SJCRH30 (cell line): ENCODE results near the gene NUP88. TPM values are rescaled to one million over a fixed set of nuclear protein-coding genes. Genes with fewer than 3 reads are reported as not detected.
A peak's percentile ranks its signal among the peaks of the same experiment; 100 is the strongest.

ENCODE experiments used
- DNase-seq, 2 experiments: peaks; one replicate each; pipeline ENCODE4 v3.0.0-alpha.2; 2015 to 2020
- H3K27ac ChIP-seq: fragments of 250-450 bp; sonication (Bioruptor Pico); 2 replicates; pipeline ENCODE4 v1.5.1; 2020; ENCODE audit warnings: mild to moderate bottlenecking, moderate library complexity
- H3K27me3 ChIP-seq: fragments of 250-450 bp; sonication (Bioruptor Pico); 2 replicates; pipeline ENCODE4 v1.5.1; 2020; ENCODE audit warnings: mild to moderate bottlenecking, moderate library complexity
- H3K36me3 ChIP-seq: fragments of 250-450 bp; sonication (Bioruptor Pico); 2 replicates; pipeline ENCODE4 v1.5.1; 2020; ENCODE audit warnings: mild to moderate bottlenecking, moderate library complexity
- H3K4me1 ChIP-seq: fragments of 250-450 bp; sonication (Bioruptor Pico); 2 replicates; pipeline ENCODE4 v1.5.1; 2020; ENCODE audit warnings: mild to moderate bottlenecking, moderate library complexity
- H3K4me3 ChIP-seq: fragments of 250-450 bp; sonication (Bioruptor Pico); 2 replicates; pipeline ENCODE4 v1.5.1; 2020; ENCODE audit warnings: mild to moderate bottlenecking, moderate library complexity
- H3K9me3 ChIP-seq: fragments of 250-450 bp; sonication (Bioruptor Pico); replicated peaks from 2 replicates; pipeline ENCODE4 v1.5.1; 2020; ENCODE audit warnings: mild to moderate bottlenecking, moderate library complexity
- total RNA-seq: library from RNA; depleted of rRNA; stranded (reverse); fragments of >200 nt; shearing (Covaris generic); gene quantifications from 2 replicates; pipeline ENCODE4 v1.2.3, GENCODE V29; 2014

Gene NUP88
- total RNA-seq, 1 experiment from 2014 or later, result 123 TPM

- Histone ChIP-seq H3K9me3 (no peaks in the 10 kb centered on the region), H3K27ac (no peak overlapping the region), H3K4me3 (no peak overlapping the region), H3K4me1 (no peaks in the 10 kb centered on the region), H3K27me3 (no peaks in the 10 kb centered on the region), H3K36me3 (peaks cover 31% of the 10 kb centered on the region)
- no peak for DNase-seq
Observed at GRCh38 chr17:5391678-5392077, 27.8 kb downstream of the NUP88 start.

DNA sequence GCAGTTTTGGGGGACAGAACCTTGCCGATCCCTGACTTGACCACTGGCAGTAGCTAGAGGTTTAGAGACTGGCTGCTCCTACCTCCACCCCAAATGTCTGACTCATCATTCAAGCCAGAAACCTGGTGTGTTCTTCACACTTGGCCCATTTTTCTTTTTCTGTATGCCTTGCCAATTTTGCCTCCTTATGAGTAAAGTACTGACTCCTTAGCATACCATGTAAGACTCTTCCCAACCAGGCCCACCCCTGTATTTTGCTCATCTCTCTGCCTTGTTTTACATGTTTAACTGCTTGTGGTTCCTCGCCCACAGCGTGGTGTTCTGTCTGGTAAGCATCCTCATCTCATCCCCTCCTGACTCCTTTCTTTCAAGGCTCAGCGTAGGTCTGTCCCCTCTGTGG is 37.9 kb downstream of the NUP88 start:
- H3K9me3 ChIP-seq, result no peaks in the 10 kb centered on the region
- no peak overlapping the region for H3K27ac ChIP-seq
- H3K27me3 ChIP-seq, result no peaks in the 10 kb centered on the region
- H3K4me3 ChIP-seq, result no peak overlapping the region
- no peaks in the 10 kb centered on the region for H3K4me1 ChIP-seq
- peaks cover 38% of the 10 kb centered on the region for H3K36me3 ChIP-seq
- DNase-seq, result no peak

DNA sequence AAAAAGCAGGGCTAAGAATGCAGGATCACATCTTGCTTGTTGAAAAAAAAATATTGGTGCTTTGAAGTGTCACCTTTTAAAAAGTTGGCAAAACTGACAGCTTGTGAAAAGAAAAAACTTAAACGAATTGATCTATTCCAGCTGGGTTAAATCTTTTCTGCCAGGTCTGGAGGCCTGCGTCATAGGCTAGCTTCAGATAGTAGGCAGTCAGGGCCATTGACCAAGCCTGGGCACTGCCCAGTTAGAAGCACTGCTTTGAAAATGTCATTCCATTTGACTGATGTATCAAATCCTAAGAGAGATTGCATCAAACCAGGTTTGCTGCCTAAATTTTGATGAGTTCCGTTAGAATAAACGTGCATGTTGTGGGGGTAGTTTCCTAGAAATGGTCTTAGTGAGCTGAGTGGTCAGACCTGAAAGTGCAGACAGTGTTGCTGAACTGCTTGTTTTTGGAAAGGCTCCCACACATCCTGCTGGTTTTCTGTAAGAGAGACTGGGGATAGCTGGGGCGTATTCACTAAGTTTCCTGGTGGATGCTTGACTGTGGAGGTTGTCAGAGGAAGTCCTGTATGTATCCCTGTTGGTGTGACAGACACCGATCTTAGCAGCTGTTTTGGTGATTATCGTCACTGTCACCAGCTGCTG is 38.8 kb downstream of the NUP88 start:
- no peak overlapping the region for H3K4me3 ChIP-seq
- peaks cover 39% of the 10 kb centered on the region for H3K36me3 ChIP-seq
- H3K4me1 ChIP-seq, result no peaks in the 10 kb centered on the region
- peak; percentile 3 to 19 for DNase-seq
- H3K27ac ChIP-seq, result no peak overlapping the region
- H3K27me3 ChIP-seq, result no peaks in the 10 kb centered on the region
- H3K9me3 ChIP-seq, result no peaks in the 10 kb centered on the region

DNA sequence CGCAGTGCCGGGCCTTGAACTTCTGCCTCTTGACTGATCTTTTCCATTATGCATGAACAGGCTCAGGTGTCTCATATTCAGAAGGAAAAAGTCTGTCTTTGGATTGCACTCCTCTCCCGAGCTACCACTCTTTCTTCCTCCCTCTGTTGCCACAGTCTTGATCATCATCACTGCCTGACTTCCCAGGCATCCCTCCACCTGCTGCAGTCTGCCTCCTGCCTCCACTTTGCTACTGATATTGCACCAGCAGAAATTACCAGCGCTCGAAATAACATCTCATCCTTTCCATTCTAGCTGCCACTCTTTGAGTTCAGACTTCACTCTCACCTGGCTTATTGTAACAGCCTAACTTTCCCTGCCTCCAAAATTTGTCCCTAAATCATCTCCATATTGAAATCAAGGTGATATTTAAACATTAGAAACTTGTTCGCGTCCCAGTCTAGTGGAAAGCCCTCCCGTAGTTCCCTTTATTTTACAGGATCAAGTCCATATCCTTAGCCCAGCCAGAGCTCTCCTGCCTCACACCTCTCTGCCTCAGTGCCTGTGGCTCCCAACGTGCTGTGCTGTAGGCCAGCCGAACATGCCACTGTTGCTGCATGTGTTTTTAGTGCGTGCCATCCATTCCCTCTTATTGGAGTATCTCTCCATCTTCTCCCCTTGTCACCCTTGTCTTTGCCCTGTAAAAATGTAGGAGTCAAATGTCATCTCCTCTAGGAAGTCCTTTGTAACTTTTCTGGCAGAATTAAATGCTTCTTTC is 39.9 kb downstream of the NUP88 start:
- Histone ChIP-seq H3K27me3 (no peaks in the 10 kb centered on the region), H3K4me1 (no peaks in the 10 kb centered on the region), H3K36me3 (peaks cover 31% of the 10 kb centered on the region), H3K4me3 (no peak overlapping the region), H3K27ac (no peak overlapping the region), H3K9me3 (no peaks in the 10 kb centered on the region)
- no peak for DNase-seq

- H3K9me3 ChIP-seq, result no peaks in the 10 kb centered on the region
Observed at GRCh38 chr17:5378566-5379207, 40.8 kb downstream of the NUP88 start.

GRCh38 chr17:5373112-5373511 is 46.4 kb downstream of the NUP88 start:
- no peak overlapping the region for H3K27ac ChIP-seq
- no peak for DNase-seq
- H3K27me3 ChIP-seq, result no peaks in the 10 kb centered on the region
- no peaks in the 10 kb centered on the region for H3K9me3 ChIP-seq
- no peak overlapping the region for H3K4me3 ChIP-seq
- peaks cover 11% of the 10 kb centered on the region; the same call in 1 of the 2 replicates for H3K36me3 ChIP-seq
- no peaks in the 10 kb centered on the region for H3K4me1 ChIP-seq

More at GRCh38 chr17:5378566-5379207, 40.8 kb downstream of the NUP88 start:
- DNase-seq, result no peak
- Histone ChIP-seq H3K27me3 (no peaks in the 10 kb centered on the region), H3K27ac (no peak overlapping the region), H3K4me3 (no peak overlapping the region), H3K4me1 (no peaks in the 10 kb centered on the region), H3K36me3 (peaks cover 24% of the 10 kb centered on the region)

GRCh38 chr17:5370411-5370810 is 49.1 kb downstream of the NUP88 start:
- Histone ChIP-seq H3K27ac (no peak overlapping the region), H3K9me3 (no peaks in the 10 kb centered on the region), H3K36me3 (peaks cover 12% of the 10 kb centered on the region; the same call in 1 of the 2 replicates), H3K27me3 (no peaks in the 10 kb centered on the region), H3K4me1 (no peaks in the 10 kb centered on the region), H3K4me3 (no peak overlapping the region)
- DNase-seq, result no peak

DNA sequence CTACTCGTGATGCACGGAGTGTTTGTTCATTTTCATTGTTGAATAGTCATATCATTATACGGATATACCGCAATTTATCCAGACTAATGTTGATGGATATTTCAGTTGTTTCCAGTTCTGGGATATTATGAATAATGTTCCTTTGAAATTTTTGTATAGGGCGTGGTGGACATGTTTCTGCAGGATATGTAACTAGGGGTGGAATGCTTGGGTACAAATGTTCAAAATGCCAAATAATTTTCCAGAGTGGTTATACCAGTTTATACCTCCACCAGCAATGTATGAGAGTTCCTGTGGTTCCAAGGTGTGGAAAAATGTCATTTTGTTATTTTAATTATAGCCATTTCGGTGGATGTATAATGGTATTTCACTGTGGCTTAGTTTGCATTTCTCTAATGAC is 53.6 kb downstream of the NUP88 start:
- Histone ChIP-seq H3K27me3 (no peaks in the 10 kb centered on the region), H3K36me3 (peaks cover 12% of the 10 kb centered on the region; the same call in 1 of the 2 replicates), H3K27ac (no peak overlapping the region), H3K9me3 (no peaks in the 10 kb centered on the region), H3K4me3 (no peak overlapping the region), H3K4me1 (no peaks in the 10 kb centered on the region)
- DNase-seq, result no peak

GRCh38 chr17:5364696-5365095 is 54.8 kb downstream of the NUP88 start:
- Histone ChIP-seq H3K36me3 (peaks cover 3% of the 10 kb centered on the region), H3K4me3 (no peak overlapping the region), H3K27me3 (no peaks in the 10 kb centered on the region), H3K27ac (no peak overlapping the region), H3K9me3 (no peaks in the 10 kb centered on the region), H3K4me1 (no peaks in the 10 kb centered on the region)
- no peak for DNase-seq

- no peaks in the 10 kb centered on the region for H3K27me3 ChIP-seq
- DNase-seq, result no peak
- H3K27ac ChIP-seq, result no peak overlapping the region
- H3K36me3 ChIP-seq, result peaks cover 5% of the 10 kb centered on the region
- H3K4me1 ChIP-seq, result no peaks in the 10 kb centered on the region
- no peaks in the 10 kb centered on the region for H3K9me3 ChIP-seq
- H3K4me3 ChIP-seq, result no peak overlapping the region
Observed at GRCh38 chr17:5364156-5364555, 55.3 kb downstream of the NUP88 start.

GRCh38 chr17:5362162-5362811 is 57.2 kb downstream of the NUP88 start:
- H3K36me3 ChIP-seq, result peaks cover 5% of the 10 kb centered on the region
- no peaks in the 10 kb centered on the region for H3K9me3 ChIP-seq
- H3K27me3 ChIP-seq, result no peaks in the 10 kb centered on the region
- H3K4me3 ChIP-seq, result no peak overlapping the region
- no peaks in the 10 kb centered on the region for H3K4me1 ChIP-seq
- no peak for DNase-seq
- H3K27ac ChIP-seq, result no peak overlapping the region

GRCh38 chr17:5361426-5361825 is 58.0 kb downstream of the NUP88 start:
- H3K27ac ChIP-seq, result no peak overlapping the region
- DNase-seq, result no peak
- no peaks in the 10 kb centered on the region for H3K27me3 ChIP-seq
- no peak overlapping the region for H3K4me3 ChIP-seq
- H3K36me3 ChIP-seq, result peaks cover 5% of the 10 kb centered on the region
- no peaks in the 10 kb centered on the region for H3K9me3 ChIP-seq
- H3K4me1 ChIP-seq, result no peaks in the 10 kb centered on the region

- Histone ChIP-seq H3K9me3 (no peaks in the 10 kb centered on the region), H3K36me3 (peaks cover 9% of the 10 kb centered on the region; the same call in 1 of the 2 replicates), H3K27ac (no peak overlapping the region), H3K4me1 (no peaks in the 10 kb centered on the region), H3K4me3 (no peak overlapping the region), H3K27me3 (no peaks in the 10 kb centered on the region)
- DNase-seq, result peak in 1 of 2 experiments; percentile 22
Observed at GRCh38 chr17:5355421-5356129, 63.9 kb downstream of the NUP88 start.

DNA sequence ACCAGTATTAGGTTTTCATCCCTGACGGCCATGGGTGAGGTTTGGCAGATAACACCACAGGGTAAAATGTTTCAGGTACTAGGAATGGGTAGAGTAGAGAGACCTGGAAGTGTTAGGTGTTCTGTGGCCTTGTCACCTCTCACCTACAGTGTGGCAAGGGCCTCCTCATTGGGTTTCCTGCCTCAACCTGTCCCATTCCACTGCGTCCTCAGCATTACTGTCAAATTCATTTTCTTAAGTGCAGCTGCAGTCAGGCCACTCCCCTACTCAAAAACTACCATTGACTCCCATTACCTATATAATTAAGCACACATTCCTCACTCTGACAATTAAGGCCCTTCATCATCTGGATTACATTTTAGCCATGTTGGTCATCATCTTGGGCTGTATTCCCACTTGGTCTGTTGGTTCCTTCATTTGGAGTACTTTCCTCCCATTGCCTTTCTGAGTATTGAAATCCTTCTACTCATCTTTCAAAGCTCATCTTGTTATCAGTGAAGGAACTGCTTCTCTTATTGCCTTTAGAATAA is 64.5 kb downstream of the NUP88 start:
- Histone ChIP-seq H3K36me3 (peaks cover 9% of the 10 kb centered on the region; the same call in 1 of the 2 replicates), H3K27ac (no peak overlapping the region), H3K27me3 (no peaks in the 10 kb centered on the region), H3K4me3 (no peak overlapping the region), H3K4me1 (no peaks in the 10 kb centered on the region), H3K9me3 (no peaks in the 10 kb centered on the region)
- DNase-seq, result no peak
